Activated naive CD8-positive, alpha-beta T cell treated with anti-CD3 and anti-CD28 coated beads, Interleukin-2, amount 50 U/mL, for 16 hours (primary cell): ENCODE measurements around the gene TRIM39.
"Not testable (repeated sequence)": the region's sequence is repeated elsewhere in the genome, so short reads cannot be mapped to it uniquely, and the experiment has no call there.

Experiments used
- DNase-seq: peaks from one replicate; pipeline ENCODE4 v3.0.0-alpha.2; 2020; ENCODE audit warnings: low read depth, low spot score

Gene TRIM39

DNA sequence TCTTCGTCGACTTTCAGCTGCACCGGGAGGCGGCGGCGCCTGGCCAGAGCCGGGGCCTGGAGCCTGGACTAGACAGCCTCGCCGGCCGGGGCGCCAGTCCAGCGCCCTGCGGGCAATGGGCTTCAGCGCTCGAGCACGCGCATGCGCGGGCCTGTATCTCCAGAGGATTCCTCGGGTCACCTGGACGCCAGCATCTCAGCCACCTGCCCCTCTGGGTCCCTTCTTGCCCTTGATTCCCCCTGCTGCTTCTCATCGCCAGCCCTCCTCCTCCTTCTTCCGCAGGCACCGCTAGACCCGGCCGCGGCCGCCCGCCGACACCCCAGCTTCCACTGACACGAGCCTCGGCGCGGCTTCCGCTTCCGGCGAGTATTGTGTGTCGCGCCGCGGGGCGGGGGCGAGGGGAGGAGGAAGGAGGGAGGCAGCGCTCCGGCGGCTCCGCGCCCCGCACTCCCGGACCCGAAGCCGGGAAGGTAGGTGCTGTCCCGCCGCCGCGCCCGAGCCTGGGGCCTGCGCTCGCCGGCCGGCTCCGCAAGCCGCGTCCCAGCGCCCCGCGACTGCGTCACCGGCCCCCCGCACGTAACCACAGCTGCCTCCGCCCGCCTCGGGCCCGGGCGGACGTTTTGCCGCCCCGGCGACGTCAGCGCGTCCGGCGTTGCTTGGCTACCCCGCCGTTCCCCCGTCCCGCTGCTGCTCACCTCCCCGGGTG lies at the start of gene TRIM39:
TRIM39 (plus strand) TSS at position 402 of the 706 bp plus-strand sequence. CDS start 2,391 bp downstream, outside the sequence.
- peak; percentile 76 for DNase-seq

DNA sequence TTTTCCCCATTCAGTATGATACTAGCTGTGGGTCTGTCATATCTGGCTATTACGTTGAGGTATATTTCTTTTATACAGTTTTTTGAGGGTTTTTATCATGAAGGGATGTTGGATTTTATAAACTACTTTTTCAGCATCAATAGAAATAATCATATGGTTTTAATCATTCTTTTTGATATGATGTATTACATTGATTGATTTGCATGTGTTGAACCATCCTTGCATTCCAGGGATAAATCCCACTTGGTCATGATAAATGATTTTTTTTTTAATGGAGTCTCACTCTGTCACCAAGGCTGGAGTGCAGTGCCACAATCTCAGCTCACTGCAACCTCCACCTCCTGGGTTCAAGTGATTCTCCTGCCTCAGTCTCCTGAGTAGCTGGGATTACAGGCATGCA lies 45.7 kb upstream of the TRIM39 start:
- not testable (repeated sequence) for DNase-seq

DNA sequence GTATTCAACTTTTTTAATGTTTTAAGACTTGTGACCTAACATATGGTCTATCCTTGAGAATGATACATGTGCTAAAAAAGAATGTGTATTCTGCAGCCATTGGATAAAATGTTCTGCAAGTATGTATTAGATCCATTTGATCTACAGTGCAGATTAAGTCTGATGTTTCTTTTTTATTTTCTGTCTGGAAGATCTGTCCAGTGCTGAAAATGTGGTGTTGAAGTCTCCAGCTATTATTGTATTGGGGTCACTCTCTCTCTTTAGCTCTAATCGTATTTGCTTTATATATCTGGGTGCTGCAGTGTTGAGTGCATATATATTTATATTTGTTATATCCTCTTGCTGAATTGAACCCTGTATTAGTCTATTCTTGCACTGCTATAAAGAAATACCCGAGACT lies 44.2 kb upstream of the TRIM39 start:
- no peak for DNase-seq

DNA sequence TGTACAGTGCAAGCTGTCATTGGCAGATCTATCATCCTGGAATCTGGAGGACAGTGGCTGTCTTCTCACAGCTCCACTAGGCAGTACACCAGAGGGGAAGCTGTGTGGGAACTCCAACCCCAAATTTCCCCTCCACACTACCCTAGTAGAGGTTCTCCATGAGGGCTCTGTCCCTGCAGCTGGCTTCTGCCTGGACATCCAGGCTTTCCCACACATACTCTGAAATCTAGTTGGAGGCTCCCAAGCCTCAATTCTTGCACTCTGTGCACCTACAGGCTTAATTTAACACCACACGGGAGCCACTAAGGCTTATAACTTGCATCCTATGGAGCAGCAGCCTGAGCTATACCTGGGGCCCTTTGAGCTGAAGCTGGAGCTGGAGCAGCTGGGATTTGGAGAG lies 43.0 kb upstream of the TRIM39 start:
- DNase-seq = no peak

DNA sequence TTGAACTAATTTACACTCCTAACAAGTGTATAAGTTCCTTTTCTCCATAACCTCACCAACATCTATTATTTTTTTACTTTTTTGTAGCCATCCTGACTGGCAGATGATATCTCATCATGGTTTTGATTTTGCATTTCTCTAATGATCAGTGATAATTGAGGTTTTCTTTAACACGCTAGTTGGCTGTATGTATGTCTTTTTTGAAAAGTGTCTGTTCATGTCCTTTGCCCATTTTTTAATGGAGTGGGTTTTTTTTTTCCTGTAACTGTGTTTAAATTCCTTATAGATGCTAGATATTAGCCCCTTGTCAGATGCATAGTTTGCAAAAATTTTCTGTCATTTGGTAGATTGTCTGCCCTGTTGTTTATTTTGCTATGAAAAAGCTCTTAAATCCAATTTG lies 39.6 kb upstream of the TRIM39 start:
- no peak for DNase-seq

DNA sequence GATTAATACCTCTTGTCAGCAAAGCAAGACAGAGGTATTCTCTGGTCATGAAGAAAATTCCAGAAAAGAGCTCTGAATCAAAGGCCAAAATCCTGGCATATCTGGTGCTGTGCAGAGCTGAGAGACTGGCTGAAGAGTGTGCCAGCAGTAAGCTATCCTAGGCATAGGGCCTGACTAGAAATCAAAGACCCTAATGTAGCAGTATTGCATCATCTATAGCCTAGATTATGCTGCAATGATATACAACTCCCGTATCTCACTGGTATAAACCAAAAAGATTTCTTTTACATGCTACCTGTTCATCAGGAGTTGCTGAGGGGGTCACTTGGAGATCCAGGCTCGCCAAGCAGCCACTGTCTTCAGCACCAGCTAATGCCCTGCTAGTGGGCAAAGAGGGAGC lies 30.9 kb upstream of the TRIM39 start:
- DNase-seq = no peak

DNA sequence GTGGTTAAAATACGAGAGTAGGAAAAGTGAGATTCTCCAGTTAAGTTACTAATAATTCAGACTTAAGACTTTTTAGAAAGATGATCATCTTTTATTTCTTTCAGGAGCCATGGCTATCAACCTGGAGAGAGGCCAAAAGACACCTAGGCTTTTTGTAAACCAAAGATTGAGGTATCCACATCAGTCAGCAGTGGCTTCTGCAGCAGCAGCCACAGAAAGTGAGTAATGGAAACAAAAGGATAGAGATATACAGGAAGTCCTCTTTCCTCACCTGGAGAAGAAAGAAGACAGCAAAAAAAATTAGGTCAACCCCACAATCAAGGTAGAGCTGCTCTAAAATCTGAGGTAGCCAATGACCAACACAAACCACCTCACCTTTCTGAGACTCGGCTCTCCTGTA lies 22.7 kb upstream of the TRIM39 start:
- no peak for DNase-seq

DNA sequence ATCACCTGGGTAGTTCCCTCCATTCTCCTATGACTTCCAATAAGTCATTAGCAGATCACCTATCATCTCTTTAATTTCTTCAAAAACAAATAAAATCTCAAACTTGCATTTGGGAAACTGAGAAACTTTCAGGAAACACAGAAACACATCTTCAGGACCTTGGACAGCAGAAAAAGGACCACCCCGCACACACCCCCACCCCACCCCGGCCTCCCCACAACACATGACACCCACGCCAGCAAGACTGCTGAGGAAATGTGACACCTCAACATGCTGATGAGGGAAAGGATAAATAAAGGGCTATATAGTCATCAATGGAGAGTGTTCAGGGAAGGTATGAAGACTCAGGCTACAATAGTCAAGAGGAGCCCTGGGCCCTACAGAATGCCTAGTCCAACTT lies 15.6 kb upstream of the TRIM39 start:
- DNase-seq = no peak

DNA sequence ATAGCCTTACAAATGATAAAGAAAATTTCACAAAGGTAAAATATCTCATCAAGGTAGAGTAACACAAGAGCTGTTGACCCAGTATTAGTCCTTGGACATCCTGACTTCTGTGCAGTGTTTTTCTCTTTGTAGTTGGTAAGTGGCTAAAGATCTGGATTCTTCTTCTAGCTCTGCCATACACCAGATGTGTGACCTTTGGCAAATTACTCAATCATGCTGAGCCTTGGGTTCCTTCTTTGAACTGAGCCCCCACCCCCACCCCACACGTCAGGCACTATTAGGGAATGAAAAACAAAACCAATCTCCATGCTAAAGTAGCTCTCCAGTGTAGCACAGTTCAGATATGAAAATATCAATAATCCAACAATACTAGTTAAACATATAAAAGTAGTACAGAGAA lies 15.1 kb upstream of the TRIM39 start:
- DNase-seq = no peak

DNA sequence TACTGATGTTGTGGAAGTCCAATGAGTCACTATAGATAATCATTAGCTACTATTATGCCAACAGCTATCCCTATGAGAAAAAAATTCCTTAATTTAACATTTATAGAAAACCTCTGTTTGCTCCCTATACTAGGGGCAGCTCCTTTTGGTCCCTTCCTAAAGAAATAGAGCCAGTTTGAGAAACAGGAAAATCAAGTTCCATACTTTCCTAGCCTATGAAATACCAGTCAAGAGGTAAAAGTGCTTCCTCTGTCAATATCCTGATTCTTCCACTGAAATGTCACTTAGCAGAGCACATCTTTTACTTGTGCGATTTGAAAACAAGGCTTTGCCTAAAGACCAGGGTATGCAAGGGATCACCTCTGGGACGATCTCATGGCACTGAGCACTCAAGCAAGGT lies 14.5 kb upstream of the TRIM39 start:
- DNase-seq = no peak

DNA sequence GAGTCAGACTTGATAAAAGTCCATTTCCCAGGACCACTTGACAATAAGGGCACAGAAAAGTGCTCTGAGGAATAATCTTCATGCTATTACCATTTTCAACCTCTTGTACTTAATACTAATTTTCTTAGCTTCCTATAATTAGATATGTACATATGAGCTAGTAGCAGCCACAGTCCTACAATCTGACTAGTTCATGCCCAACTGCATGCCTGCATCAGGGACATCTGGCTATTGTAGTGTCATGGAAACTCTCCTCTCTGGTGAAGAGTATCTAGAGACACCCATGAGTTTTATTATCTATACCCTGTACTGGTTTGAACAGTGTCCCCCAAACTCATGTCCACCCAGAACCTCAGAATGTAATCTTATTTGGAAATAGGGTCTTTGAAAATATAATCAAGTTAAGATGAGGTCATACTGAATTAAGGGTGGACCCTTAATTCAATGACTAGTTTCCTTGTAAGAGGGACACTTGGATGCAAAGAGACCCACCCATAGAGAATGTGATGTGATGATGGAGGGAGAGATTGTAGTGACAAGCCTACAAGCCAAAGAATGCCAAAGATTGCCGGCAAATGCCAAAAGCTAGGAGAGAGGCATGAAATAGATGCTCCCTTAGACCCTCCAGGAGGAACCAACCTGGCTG lies 13.9 kb upstream of the TRIM39 start:
- no peak for DNase-seq

DNA sequence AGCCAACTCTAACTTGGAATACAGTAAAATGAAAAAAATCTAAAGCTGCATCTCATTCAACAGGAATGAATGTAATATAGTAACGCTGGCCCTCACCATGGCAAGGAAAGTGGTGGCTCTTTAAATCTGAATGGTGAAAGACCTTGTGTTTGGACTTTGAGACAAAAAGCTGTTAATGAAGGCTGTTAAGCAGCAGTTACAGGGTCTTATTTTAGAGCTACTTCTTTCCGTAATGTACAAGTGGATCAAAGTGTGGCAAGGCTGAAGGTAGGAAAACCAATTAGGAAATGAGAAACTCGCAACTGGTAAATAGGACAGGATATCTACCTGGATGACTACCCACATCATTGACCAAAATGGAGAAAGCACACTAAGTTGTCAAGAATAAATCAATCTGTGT lies 11.6 kb upstream of the TRIM39 start:
- DNase-seq = no peak

DNA sequence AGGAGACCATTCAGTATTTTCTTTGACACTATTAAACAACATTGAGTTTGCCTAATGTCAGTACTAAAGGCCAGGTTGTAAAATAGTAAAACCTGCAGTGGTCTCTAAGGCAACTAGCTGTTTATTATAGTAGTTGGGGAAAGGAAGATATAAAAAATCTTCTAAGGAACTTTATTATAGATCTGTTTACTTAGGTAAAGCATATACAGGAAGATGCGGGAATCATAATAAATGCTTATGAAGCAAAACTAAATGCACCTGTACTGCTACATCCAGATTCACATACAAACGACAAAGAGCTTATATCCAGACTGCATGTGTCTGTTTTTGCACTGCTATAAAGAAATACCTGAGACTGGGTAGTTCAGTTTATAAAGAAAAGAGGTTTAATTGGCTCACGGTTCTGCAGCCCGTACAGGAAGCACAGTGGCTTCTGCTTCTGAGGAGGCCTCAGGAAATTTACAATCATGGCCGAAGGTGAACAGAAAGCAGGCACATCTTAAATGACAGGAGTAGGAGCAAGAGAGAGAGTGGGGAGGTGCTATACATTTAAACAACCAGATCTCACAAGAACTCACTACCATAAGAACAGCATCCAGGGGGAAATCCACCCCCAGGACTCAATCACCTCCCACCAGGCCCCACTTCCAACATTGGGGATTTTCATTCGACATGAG lies 8.7 kb upstream of the TRIM39 start:
- no peak for DNase-seq

DNA sequence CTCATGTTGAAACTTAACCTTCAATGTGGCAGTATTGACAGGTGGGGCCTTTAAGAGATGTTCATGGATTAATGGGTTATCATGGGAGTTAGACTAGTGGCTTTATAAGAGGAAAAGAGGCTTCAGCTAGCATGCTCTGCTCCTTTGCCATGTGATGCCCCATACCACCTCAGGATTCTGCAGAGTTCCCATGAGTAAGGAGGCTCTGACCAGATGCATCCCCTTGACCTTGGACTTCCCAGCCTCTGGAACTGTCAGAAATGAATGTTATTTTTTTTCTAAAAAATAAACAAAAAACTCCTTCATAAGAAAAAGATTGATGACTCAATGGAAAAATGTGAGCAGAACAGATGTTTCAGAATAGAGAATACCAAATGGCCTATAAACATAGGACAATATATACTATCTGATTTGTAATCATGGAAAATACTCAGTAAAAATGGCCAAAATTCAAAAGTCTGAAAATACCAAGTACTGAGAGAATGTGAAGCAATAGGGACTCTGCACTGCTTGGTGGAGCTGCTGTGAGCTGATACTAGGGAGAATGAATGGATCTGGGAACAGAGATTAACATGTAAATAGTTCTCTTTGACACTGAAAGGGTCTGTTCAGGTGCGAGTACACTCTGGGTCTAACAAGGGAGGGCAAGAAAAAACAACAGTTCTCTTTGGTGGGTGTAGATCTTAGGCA lies 7.4 kb upstream of the TRIM39 start:
- no peak for DNase-seq

DNA sequence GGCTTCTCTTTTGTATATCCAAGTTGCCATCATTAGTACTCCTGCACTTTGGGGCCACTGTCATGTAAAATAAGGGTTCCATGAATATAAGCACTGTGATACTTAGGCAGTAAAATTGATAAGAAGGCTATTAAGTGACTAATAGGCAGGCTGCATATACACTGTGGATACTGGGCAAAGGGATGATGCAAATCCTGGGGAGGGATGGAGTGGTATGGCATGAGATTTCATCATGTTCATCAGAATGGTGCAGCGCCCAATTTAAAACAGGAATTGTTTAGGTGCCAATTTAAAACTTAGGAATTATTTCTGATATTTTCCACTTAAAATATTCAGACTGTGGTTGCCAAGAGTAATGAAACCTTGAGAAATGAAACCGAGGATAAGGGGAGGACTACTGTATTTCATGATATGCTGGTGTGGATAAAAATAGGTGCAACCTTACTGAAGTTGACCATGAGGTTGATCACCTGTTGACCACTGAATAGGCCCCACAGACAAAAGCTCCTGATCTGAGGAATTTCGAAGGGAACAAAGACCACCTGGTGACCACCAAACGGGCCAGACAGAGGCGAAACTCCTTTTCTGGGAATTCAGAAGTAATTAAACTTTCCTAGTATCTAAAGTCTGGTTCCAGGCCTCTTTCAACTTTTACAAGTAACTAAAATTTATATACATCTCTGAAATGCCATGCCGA lies 4.9 kb upstream of the TRIM39 start:
- no peak for DNase-seq

DNA sequence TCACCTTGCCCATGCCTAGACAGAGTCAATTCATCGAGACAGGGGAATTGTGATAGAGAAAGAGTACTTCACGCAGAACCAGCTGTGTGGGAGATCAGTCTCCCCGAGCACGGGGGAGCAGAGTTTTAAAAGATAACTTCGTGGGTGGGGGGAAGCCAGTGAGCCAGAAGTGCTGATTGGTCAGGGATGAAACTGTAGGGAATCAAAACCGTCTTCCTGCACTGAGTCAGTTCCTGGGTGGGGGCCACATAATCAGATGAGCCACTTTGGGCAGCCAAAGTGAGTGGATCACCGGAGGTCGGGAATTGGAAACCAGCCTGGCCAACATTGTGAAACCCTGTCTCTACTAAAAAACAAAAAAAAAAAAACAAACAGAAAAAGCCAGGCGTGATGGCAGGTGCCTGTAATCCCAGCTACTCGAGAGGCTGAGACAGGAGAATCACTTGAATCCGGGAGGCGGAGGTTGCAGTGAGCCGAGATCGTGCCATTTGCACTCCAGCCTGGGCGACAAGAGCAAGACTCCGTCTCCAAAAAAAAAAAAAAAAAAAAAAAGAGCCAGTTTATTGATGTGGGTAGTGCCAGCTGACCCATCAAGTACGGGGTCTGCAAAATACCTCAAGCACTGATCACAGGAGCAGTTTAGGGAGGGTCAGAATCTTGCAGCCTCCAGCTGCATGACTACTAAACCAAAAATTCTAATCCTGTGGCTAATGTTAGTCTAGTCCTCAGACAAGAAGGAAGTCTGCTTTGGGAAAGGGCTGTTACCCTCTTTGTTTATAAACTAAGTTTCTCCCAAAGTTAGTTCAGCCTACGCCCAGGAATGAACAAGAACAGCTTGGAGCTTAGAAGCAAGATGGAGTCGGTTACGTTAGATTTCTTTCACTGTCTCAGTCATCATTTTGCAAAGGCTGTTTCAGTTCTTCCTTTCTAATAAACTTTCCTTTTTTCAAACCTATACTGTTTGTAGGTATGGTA lies 3.9 kb upstream of the TRIM39 start:
- DNase-seq = no peak

DNA sequence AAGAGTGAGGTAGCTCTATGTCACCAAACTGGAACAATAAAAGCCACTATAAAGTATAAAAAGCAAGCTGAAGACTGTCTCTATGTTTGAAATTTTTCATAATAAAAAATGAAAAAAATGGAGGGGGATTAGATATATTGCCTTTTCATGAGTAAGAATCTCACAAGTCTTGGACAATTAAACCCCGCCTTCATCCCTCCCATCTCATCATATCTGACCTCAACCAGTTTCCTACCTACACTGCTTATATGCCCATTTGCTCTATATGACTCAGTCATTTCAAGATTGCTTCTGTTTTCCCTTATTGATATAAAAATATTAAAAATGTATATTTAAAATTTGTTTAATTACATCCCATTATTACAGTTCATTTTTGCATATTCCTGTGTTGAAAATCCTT lies 2.9 kb upstream of the TRIM39 start:
- DNase-seq = no peak

DNA sequence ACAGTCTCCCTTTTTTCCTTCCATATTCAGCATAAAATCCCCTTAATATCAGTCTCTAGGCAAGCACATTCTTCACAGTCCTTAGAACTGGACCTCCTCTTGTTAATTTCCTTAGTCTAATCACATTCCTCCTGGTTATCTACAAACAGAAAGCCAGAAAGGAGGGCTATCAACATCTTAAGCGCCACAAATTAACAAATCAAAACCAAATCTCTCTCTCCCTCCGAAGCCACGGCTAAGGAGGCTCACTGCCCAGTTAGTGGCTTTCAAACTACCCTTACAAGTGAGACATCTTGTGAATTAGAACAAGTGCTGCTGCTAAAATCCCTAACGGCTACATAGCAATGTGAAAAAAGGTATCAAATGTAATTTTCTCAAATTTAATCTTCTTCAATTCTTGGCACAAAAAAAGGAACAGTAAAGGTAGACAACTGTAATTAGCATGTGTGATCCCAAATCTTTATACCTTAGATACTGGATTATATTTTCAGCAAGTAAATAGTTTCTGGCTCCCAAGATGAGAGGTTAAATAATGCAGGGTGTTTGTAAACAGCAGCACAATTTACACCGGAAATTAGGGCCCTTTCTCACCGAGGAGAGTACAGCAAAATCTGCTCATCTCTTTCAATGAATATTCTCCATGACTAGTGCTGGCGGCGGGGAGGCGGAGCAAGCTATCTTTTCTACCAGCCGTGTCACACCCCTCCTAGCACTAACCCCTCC lies 1.4 kb upstream of the TRIM39 start:
- peak; percentile 73 for DNase-seq

DNA sequence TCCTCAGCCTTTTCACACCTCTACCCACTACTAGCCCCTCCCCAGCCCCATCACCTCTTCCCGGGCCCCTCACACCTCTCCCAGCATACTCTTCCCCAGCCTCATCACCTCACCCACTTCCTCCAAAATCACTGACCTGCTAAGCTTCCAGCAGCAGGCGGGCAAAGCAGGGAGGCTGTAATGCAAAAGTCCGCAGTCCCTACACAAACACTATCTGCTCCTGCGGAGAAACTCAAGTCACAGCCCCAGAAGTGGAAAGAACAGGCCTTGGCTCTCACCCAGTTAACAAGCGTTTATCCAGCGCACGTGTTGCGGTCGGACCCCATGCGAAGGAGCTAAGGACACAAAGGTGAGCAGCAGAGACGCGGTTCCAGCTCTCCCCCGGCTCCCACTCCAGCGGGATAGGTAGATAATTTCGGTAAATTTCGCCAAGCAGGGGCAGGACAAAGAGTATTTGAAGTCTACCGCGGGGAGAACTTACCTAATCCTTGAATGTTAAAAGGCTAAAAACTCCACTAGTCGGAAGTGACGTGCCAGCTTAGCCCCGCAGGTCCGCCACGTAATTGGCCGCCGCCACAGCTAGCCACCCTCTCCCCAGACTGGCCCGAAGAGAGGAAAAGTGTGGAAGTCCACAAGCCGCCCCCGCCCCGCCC lies 728 bp upstream of the TRIM39 start:
- DNase-seq = peak; percentile 43
